ENCODE results near the gene SGCA. TPM values are rescaled to one million over a fixed set of nuclear protein-coding genes. Genes with fewer than 3 reads are reported as not detected.

Gene SGCA
- total RNA-seq, 2 experiments from 2014 or later, result 0.34 TPM; not detected in 1

GRCh38 chr17:50175035-50175807, 9.4 kb downstream of the SGCA start:
- H3K4me3 Mint-ChIP-seq, result no peak overlapping the region
- POLR2A ChIA-PET, result interaction anchor here (1.0 kb wide), 1 partner anchor 13 kb away, joined by 6 read pairs; no protein-coding TSS in a partner anchor
- intact Hi-C loops (cut with micrococcal nuclease), result no loop called here

GRCh38 chr17:50176559-50177357, 11.0 kb downstream of the SGCA start:
- no peaks in the 10 kb centered on the region for H3K36me3 Mint-ChIP-seq (ENCODE audit: low read depth)
- no peak overlapping the region for H3K27ac Mint-ChIP-seq
- no peak for TF ChIP-seq CTCF (IDR thresholded peaks at IDR 0.05)
- no peaks in the 10 kb centered on the region for H3K27me3 Mint-ChIP-seq
- no peak for ATAC-seq
- no peaks in the 10 kb centered on the region for H3K9me3 Mint-ChIP-seq
- H3K4me3 Mint-ChIP-seq, result no peak overlapping the region
- H3K4me1 Mint-ChIP-seq (ENCODE audit: low read depth), result peaks cover 6% of the 10 kb centered on the region
- CTCF ChIA-PET, result interaction anchor here (1.2 to 3.6 kb wide), 8 partner anchors 8 to 115 kb away, joined by 3 to 36 read pairs (median 8); partner anchors contain the start of gene COL1A1
- DNase-seq, result no peak
- POLR2A ChIA-PET, result interaction anchor here (1.7 kb wide), 1 partner anchor 15 kb away, joined by 9 read pairs; no protein-coding TSS in a partner anchor
- intact Hi-C loops (cut with micrococcal nuclease), result no loop called here

More at GRCh38 chr17:50175035-50175807, 9.4 kb downstream of the SGCA start:
- CTCF ChIA-PET, result interaction anchor here (3.7 kb wide), 1 partner anchor 26 kb away, joined by 18 read pairs; the partner anchor contains the start of gene COL1A1
- no peak overlapping the region for H3K27ac Mint-ChIP-seq
- DNase-seq (no peak), ATAC-seq (no peak)
- no peaks in the 10 kb centered on the region for H3K9me3 Mint-ChIP-seq
- H3K4me1 Mint-ChIP-seq (ENCODE audit: low read depth), result peaks cover 6% of the 10 kb centered on the region
- H3K27me3 Mint-ChIP-seq, result no peaks in the 10 kb centered on the region
- H3K36me3 Mint-ChIP-seq (ENCODE audit: low read depth), result no peaks in the 10 kb centered on the region
- TF ChIP-seq CTCF (IDR thresholded peaks at IDR 0.05), result no peak

- Mint-ChIP-seq H3K4me1 (ENCODE audit: low read depth) (peaks cover 6% of the 10 kb centered on the region), H3K27ac (no peak overlapping the region), H3K27me3 (no peaks in the 10 kb centered on the region), H3K4me3 (no peak overlapping the region), H3K9me3 (no peaks in the 10 kb centered on the region), H3K36me3 (ENCODE audit: low read depth) (no peaks in the 10 kb centered on the region)
- intact Hi-C loops (cut with micrococcal nuclease), result no loop called here
- DNase-seq (no peak), ATAC-seq (no peak)
- POLR2A ChIA-PET, result interaction anchor here (1.7 kb wide), 1 partner anchor 15 kb away, joined by 9 read pairs; no protein-coding TSS in a partner anchor
- CTCF ChIA-PET, result interaction anchor here (0.9 to 3.6 kb wide), 13 partner anchors 8 to 119 kb away, joined by 3 to 36 read pairs (median 5); partner anchors contain the start of genes COL1A1 and SGCA
- TF ChIP-seq CTCF (IDR thresholded peaks at IDR 0.05), result no peak
Measured at GRCh38 chr17:50177476-50177875, 11.7 kb downstream of the SGCA start.

- peak; percentile 93 for ATAC-seq
- Mint-ChIP-seq H3K9me3 (no peaks in the 10 kb centered on the region), H3K4me1 (ENCODE audit: low read depth) (peaks cover 6% of the 10 kb centered on the region), H3K27me3 (no peaks in the 10 kb centered on the region), H3K27ac (peak overlapping the region; percentile 2), H3K36me3 (ENCODE audit: low read depth) (no peaks in the 10 kb centered on the region), H3K4me3 (no peak overlapping the region)
- POLR2A ChIA-PET, result interaction anchor here (1.7 kb wide), 1 partner anchor 16 kb away, joined by 9 read pairs; no protein-coding TSS in a partner anchor
- intact Hi-C loops (cut with micrococcal nuclease), result no loop called here
- DNase-seq, result peak; percentile 70
- TF ChIP-seq CTCF (IDR thresholded peaks at IDR 0.05), result peak; percentile 42
- CTCF ChIA-PET, result interaction anchor here (0.9 to 3.6 kb wide), 16 partner anchors 9 to 119 kb away, joined by 3 to 36 read pairs (median 4); partner anchors contain the start of genes COL1A1 and SGCA
Measured at GRCh38 chr17:50177983-50178834, 12.4 kb downstream of the SGCA start.
